Spleen (tissue), 7 donors: ENCODE measurements around the gene CINP.

Experiments
- POLR2AphosphoS5 ChIP-seq, 3 donors: sonication (generic); formaldehyde crosslinking; IDR thresholded peaks; one replicate each; pipeline ENCODE4 v1.5.1; 2017; ENCODE audit warnings: antibody characterized with exemption in 3 of 3
- TF ChIP-seq, protein P1 (sequence below), 11 experiments: fragments of 200-600 bp in 7 of 11; fragments of 450-650 bp in 4 of 11; sonication (generic) in 4 of 11; IDR thresholded peaks in 8 of 11; conservative IDR thresholded peaks in 3 of 11; 1 replicate in 7 of 11; 2 replicates in 4 of 11; pipeline versions ENCODE4 v1.4.0 to v1.8.0; 2016 to 2021; ENCODE audit warnings: antibody characterized with exemption in 11 of 11, inconsistent platforms in 4 of 11, mild to moderate bottlenecking in 1 of 11
- donor health status: DM: no; HTN: no; CAD: no; lungs with moderate emphysema.
- donor health status: DM: no; HTN: no; CAD: no.
- donor health status: DM: no; HTN: no; CAD: no.

DNA sequence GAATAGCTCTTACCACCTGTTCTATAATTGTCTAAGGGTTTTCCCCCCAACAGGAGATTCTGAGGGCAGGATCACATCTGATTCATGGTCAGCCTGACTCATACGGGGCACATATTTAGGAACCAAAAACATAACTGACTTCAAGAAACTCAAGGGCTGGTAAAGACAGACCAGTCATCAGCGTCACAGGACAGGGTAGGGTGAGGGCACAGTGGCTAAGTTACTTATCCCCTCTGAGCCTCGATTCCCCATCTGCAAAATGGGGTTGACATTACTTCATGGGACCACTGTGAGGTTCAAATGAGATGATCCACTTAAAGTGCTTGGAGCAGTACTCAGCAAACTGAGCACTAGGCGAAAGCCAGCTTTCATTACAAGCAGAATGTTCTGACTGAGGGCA is 606 bp downstream of the CINP start:
- TF ChIP-seq, protein P1, sequence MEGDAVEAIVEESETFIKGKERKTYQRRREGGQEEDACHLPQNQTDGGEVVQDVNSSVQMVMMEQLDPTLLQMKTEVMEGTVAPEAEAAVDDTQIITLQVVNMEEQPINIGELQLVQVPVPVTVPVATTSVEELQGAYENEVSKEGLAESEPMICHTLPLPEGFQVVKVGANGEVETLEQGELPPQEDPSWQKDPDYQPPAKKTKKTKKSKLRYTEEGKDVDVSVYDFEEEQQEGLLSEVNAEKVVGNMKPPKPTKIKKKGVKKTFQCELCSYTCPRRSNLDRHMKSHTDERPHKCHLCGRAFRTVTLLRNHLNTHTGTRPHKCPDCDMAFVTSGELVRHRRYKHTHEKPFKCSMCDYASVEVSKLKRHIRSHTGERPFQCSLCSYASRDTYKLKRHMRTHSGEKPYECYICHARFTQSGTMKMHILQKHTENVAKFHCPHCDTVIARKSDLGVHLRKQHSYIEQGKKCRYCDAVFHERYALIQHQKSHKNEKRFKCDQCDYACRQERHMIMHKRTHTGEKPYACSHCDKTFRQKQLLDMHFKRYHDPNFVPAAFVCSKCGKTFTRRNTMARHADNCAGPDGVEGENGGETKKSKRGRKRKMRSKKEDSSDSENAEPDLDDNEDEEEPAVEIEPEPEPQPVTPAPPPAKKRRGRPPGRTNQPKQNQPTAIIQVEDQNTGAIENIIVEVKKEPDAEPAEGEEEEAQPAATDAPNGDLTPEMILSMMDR (IDR thresholded peaks at IDR 0.05 in 8 of 11, conservative IDR thresholded peaks at IDR 0.05 in 3 of 11), result no peak
- no peak for TF ChIP-seq POLR2AphosphoS5 (IDR thresholded peaks at IDR 0.05)
